NCI-H524 (cell line): Measurements from ENCODE around the gene CD2.

Experiments
- DNase-seq, 2 experiments: peaks; one replicate each; lab custom pipeline; 2025; lab: John Stamatoyannopoulos, UW

Gene CD2, protein sequence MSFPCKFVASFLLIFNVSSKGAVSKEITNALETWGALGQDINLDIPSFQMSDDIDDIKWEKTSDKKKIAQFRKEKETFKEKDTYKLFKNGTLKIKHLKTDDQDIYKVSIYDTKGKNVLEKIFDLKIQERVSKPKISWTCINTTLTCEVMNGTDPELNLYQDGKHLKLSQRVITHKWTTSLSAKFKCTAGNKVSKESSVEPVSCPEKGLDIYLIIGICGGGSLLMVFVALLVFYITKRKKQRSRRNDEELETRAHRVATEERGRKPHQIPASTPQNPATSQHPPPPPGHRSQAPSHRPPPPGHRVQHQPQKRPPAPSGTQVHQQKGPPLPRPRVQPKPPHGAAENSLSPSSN

DNA sequence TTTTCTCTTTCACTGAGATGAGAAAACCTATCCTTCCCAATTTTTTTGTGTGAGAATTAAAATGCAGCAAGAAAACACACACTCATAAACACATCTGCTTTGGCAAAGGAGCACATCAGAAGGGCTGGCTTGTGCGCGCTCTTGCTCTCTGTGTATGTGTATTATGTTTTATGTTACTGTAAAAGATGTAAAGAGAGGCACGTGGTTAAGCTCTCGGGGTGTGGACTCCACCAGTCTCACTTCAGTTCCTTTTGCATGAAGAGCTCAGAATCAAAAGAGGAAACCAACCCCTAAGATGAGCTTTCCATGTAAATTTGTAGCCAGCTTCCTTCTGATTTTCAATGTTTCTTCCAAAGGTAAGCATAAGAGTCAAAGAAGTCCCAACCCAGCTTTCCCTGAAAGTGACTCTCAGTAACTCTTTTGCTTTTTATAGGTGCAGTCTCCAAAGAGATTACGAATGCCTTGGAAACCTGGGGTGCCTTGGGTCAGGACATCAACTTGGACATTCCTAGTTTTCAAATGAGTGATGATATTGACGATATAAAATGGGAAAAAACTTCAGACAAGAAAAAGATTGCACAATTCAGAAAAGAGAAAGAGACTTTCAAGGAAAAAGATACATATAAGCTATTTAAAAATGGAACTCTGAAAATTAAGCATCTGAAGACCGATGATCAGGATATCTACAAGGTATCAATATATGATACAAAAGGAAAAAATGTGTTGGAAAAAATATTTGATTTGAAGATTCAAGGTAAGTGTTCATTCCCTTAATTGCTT is at the start of gene CD2:
Gene CD2, plus strand, starts transcription at position 233 of the 780 bp plus-strand sequence. Its CDS starts 63 bp downstream, at position 296.
- no peak for DNase-seq

DNA sequence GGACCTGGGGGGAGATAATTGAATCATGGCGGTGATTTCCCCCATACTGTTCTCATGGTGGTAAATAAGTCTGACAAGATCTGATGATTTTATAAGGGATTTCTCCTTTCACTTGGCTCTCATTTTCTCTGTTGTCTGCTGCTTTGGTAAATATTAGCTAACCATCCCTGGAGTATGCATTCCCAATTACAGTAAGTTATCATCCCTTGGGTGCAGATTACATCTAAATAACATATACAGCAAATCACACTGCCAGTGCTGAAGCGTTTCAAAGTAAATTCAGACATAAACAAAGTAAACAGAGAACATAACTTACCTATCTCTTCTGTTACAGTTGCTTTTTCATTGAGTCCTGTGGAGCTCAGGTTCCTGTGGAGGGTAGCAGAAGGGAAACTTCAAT is 48.1 kb upstream of the CD2 start:
- no peak for DNase-seq

DNA sequence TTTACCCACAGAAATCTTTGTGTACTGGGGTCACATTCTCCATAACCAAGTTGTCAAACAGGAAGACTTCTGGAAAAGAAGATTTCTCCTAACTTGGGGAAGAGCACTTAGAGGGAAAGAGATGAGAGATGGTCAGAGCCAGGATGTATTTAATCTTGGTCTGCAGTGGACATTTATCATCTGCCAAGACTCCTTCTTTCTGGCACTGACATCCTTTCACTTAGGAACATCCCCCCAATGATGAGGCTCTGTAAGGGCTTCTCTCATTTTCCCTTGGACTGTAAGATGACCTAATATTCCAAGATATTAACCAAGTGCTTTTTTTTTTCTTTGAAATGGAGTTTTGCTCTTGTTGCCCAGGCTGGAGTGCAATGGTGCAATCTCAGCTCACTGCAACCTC is 47.4 kb upstream of the CD2 start:
- no peak for DNase-seq

DNA sequence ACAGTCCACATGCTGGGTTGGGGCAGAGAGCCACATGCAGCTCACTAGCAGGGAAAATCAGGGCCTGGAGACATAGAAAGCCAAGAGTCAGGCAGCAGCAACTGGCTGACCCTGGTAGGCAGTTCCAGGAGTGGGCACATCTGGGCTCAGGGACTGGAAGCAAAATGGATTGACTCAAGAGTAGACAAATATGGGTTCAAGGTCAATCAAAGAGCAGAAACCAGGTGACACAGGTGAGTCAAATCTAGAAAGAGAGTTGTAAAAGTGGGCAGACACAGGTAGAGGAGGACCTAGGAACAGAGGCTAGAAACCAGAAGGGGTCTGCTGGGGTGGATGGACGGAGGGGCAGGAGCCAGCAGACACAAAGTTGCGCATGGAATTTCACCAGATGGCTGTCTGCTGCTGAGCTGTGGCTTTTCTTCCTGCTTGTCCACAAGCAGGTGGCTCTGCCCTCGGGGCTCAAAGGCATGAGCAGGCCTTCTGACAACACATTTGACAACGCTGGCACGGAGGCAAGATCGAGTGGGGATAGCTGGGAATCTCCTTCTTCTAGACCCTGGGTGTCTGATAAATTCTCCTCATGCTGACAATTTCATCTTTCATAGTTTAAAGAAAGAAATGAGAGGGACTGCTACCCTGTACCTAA is 45.9 kb upstream of the CD2 start:
- DNase-seq, result peak in 1 of 2 experiments; percentile 26

DNA sequence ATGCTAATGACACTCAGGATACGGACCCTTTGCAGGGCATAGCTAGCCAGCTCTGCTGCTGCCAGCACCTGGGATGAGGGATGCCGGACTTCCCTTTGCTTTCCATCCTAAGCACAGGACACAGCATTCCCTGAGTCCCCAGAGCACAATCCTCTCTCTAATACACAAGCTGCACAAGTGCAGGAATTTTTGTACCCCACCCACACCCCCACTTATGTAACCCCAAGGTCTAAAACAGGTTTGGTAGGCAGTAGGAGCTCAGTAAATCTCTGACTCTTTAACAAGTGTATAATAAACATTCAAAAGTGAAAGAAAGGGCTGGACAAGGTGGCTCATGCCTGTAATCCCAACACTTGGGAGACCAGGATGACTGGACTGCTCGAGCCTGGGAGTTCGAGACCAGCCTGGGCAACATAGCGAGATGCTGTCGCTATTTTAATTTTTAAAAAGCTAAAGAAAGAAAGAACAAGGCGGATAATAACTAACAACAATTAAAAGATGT is 44.5 kb upstream of the CD2 start:
- no peak for DNase-seq

DNA sequence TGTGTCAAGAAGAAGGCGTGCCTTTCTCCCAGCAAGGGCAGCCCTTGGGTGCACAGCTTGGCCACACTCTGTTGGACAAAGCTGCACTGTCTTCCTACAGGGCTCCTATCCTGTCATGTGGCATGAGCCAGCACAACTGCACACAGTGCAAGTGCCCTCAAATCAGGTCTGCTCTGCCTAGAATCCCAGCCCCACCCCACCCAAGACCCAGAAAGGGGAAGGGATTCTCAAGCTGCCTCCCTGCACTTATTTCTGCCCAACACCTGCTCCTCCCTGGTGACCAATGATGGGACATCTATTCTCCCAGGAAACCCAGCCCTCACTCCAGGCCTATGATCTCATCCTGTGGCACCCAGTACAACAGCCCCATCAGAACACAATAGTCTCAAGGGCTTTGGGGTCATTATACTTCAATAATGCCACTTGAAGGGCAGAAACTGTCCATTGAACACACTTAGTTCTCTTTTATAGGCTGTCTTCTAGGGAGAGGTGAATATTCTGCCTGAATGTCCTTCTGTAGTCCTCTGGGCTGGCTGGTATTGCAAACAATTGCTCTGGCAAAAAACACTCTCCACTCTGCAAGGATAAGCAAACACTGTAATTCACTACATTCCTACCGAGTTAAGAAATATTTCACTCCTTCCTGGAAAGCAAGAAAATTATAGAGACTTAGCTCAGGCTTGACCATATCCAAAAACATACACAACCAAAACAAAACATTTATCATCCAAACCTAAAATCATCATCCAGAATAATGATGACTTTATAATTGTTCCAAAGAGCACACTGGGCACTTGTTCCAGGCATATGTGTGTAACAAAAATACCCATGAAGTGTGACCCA is 43.6 kb upstream of the CD2 start:
- DNase-seq, result peak in 1 of 2 experiments; percentile 7

DNA sequence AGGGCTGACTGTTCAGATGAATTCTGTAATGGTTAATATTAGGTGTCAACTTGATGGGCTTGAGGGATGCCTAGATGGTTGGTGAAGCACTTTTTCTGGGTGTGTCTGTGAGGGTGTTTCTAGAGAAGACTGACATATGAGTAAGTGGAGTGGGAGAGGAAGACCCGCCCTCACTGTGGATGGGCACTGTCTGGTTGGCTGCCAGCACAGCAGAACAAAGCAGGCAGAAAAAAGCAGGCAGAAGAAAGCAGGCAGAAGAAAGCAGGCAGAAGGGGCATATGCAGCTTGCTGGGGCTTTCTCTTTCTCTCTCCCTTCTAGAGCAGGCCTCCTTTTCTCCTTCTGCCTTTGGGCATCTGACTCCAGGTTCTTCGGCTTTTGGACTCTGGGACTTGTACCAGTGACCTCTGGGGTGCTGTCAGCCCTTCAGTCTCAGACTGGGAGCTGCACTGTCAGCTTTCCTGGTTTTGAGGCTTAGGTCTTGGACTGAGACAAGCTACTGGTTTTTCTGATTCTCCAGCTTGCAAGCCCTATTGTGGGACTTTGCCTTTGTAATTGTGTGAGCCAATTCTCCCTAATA is 42.9 kb upstream of the CD2 start:
- DNase-seq, result peak in 1 of 2 experiments; percentile 24

DNA sequence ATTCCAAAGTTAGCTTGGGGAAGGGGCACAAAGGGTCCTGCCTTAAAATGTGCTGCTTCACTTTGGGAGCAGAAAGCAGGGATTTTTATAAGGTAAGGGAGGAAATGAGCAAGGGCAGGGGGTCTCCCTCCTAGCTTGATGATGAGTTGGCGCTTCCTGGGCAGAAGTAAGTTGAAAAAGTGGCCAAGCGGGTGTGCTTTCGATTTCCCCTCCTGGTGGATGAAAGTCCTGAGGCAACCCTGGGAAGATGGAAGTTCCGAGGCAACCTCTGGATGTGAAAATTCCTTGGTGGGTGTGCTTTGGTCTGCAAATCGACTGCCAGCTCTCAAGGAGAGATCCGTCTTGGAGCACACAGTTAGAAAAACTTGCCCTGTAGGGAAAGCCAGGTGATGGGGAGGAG is 41.7 kb upstream of the CD2 start:
- no peak for DNase-seq

DNA sequence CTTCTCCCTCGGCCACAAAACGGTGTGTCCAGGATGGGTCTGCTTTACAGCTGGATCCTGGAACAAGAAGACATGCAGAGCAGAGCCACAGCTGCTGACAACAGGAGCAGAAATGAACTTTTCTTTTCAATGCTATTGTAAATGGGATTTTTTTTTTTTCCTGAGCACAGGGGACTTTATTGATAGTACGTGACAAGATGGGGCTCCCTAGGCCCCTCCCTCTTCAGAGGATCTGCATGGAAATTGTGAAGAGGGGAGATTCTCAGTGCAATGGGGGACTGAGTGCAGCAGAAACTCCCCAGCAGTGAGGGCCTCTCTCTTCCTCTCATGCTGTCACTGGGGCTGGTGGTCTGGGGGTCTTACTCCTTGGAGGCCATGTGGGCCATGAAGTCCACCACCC is 40.8 kb upstream of the CD2 start:
- DNase-seq, result no peak

DNA sequence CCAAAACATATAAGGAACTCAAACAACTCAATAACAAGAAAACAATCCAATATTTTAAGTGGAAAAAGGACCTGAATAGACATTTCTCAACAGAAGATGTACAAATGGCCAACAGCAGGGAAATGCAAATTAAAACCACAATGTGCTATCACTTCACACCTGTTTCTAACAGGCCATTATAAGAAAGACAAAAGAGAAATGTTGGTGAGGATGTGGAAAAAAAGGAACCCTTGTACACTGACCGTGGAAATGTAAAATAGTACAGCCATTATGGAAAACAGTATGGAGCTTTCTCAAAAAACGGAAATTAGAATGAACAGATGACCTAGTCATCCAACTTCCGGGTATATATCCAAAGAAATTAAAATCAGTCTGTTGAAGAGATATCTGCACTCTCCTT is 37.8 kb upstream of the CD2 start:
- DNase-seq, result no peak

DNA sequence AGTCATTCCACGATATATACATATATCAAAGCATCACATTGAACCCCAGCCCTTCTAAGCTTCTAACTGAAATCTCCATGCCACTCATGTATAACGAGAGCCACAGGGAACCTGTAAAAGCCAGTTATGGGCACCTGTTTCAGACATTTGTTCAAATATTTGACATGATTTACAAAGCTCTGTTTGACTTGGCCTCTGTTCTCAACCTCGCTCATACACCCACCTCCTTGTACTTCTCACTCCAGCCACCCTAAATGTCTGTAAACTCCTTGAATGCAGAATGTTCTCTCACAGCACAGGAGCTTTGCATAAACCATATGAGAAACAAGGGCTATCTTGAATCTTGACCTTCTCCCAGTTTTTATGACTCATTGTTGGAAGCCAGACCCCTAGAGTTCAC is 36.9 kb upstream of the CD2 start:
- no peak for DNase-seq

DNA sequence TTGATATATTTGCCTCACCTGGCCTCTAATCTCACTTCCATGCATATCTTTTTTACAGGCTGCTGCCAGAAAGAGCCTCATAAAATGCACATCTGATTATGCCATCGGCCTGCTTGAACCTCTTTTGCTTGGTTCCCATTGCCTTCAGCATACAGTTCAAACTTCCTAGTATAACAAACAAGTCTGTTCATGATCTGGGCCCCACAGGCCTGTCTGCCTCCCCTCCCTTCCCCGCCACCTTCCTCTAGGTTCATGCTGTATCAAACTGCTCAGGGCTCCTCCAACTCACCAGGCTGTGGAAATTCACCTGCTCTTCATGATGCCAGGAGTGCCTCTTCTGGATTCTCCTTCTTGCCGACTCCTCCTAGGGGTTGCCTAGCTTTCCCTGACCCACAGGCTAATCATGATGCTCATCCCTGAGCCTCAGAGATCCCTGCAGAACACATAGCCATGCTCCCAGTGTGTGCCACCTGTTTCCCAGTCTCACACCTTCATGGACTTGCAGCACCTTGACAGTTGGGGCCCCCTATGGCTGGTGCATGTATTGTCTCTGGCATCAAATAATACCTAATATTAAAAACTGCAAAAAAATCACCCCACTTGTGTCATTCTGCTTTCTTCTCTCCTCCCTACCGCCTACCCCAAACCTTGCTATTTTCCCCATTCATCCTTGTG is 33.7 kb upstream of the CD2 start:
- no peak for DNase-seq

DNA sequence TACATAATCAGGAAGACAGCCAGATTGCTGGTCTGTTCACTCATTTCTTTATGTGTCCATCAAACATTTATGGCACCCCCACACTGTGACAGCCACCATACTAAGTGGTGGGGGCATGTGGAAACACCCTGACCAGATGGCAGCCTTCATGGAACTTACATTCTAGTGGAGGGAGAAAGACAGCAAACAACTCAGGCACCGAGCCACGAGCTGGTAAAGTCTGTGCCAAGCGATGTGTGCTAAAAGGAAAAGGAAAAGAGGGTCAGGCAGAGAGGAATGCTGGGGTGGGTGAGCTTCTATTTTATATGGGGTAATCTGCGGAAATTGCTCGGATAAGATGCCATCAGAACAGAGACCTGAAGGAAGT is 33.2 kb upstream of the CD2 start:
- no peak for DNase-seq

DNA sequence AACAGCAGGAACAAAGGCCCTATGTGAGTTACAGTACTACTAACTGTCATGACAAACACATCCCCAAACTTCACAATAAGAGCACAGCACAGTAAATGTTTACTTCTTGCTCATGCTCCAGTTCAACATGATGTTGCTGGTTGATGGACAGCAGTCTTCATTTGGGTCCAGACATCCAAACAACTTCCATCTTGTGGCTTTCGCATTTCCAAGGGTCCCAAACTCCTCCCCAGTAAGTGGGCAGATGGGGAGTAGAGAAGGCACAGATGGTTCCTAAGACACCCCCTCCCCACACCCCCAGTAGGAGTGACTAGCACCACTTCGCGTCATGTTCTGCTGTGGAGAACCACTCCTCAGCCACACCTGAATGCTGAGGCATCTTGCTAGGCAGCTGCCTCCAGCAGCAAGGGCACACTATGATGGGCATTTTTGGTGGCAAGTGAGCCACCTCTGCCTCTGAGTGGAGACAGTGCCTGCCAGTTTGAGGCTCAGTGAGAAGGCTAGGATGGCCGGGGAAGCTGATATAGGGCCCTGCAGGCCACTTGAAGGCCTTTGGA is 32.7 kb upstream of the CD2 start:
- peak; percentile 32 to 68 for DNase-seq

DNA sequence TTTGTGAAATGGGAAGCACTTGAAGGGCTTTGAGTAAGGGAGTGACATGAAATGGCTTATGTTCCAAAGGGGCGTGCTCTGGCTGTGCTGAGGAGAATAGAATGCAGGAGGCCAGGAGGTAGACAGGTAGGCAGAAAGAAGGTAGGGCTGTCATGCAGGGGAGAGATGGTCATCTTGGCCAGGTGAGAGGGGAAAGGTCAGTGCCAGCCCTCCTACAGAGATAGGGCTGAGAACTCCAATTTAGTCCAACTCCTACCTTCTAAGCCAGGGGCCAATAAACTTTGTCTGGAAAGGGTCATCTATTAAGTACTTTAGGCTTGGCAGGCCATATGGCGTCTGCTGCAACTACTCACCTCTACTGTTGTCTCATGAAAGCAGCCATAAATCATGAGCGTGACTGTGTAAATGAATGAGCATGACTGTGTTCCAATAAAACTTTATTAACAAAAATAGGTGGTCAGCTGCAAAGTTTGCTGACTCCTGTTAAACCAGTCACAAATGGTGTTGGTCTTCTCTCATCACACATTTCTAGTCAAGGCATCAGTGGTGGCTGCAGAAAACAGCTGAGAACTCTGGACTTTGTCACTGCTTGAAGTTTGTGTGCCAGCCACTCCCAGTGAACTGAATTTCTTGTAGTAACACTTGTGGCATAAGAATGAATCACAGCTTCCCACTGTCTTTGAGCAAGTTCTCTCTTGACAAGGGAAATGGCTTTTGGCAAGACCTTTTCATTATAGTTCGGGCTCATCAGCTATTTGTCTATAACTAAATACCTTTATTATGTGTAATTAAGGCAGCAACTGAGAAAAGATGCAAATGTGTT is 32.0 kb upstream of the CD2 start:
- peak; percentile 19 to 68 for DNase-seq

DNA sequence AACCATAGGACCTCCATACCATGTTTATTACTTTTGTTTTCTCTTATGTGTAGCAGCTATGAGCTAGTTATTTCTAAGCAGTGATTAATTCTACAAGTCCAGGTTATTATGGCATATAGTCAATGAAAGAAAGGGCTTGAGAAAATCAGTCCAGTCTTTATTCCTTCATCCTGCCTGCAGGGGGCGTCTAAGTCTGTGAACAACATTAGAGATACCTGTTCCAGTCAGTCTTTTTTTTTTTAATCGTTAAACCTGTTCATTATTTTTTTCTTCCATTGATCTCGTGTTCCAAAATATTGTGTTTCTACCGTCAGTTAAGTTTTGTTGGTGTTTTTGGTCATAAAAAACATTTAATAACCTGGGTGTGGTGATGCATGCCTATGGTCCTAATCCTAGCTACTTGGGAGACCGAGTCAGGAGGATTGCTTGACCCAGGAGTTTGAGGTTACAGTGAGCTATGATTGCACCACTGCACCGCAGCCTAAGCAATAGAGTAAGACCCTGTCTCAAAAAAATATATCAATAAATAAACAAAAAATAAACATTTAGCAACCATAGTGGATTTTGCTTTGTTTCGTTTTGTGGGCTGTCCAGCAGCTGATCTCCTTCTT is 29.4 kb upstream of the CD2 start:
- peak; percentile 38 to 44 for DNase-seq

DNA sequence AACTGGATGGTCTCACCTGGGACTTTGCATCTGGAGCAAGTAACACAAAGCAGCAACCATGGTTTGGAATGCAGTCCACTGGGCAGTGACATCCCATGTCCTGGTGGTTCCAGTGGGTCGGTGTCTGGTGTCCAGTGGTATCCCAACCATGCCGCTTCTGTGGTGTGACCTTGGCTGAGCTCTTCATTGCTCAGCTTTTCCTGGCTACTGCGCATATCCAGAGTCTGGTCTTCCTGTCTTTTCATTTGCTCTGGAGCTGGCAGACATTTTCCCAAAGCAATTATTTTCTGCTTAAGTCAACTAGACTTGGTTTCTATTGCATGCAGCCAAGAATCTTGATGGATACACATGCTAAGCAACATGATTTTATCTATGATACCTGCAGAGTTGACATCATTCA is 28.4 kb upstream of the CD2 start:
- no peak for DNase-seq

DNA sequence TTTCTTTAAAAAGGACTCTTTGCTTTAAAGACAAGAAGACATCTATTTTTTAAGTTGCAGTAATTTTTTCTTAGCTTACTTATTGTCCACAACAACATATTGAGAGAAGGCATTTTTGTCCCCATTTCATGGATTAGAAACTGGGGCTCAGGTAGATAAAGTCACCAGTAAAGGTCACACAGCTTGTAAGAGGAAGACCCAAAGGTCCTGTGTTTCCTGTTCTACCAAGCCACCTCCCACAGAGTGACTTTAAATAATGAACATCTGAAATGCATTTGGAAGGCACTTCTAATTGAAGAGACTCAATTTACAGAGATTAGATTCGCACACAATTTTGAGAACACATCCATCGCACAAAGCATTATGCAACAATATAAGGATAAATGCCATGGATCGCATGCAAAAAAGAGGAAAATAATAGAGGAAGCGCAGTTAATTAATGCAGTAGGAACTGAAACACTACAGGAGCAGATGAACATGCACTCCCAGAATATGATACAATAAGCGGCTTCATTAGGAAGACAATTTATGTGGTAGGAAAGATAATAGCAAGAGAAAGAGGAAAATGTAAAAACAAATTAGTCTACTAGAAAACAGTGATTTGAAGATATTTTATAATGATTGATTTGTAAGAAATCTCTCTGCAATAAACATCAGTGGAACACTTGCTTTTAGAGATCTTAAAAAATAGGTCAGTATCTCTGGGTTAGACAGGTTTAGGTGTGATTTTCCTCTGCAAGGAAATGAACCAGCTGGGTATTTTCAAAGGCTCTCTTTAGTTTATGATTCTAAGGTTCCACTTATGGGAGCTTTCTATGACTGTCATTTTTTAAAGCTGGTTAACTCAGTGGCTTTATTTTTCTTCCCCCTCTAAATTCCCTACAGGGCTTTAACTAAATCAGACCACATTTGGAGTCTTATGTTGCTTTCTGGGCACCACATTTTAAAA is 27.1 kb upstream of the CD2 start:
- no peak for DNase-seq
